ENCODE measurements around the gene PARD3. TPM values are rescaled to one million over a fixed set of nuclear protein-coding genes. Genes with fewer than 3 reads are reported as not detected.

The PARD3 gene
- total and polyA plus RNA-seq, 2 experiments from 2014 or later = 47.2 to 59.7 TPM

GRCh38 chr10:34728361-34728760 is 86.7 kb downstream of the PARD3 start:
- TF ChIP-seq EZH2phosphoT487 (IDR thresholded peaks at IDR 0.05; ENCODE audit: low read depth, severe bottlenecking, unreplicated experiment) (no peak), EZH2 (IDR thresholded peaks at IDR 0.05; ENCODE audit: borderline replicate concordance) (no peak), CTCF (IDR thresholded peaks at IDR 0.05; ENCODE audit: poor library complexity) (no peak)
- Histone ChIP-seq H3K9me3 (ENCODE audit: low read depth) (no peaks in the 10 kb centered on the region), H3K36me3 (replicated peaks; ENCODE audit: insufficient read depth, low read depth) (no peaks in the 10 kb centered on the region), H3K9me2 (replicated peaks; ENCODE audit: insufficient read depth) (no peaks in the 10 kb centered on the region), H3K27me3 (no peaks in the 10 kb centered on the region), H3K4me3 (no peak overlapping the region), H2AFZ (no peak overlapping the region), H3K4me1 (ENCODE audit: insufficient read depth) (peaks cover 33% of the 10 kb centered on the region), H4K20me1 (ENCODE audit: insufficient read depth, poor library complexity, severe bottlenecking) (peaks cover 10% of the 10 kb centered on the region), H3K79me2 (peaks cover 86% of the 10 kb centered on the region), H3K27ac (no peak overlapping the region), H3K4me2 (no peak overlapping the region)
- WGBS (ENCODE audit: low lambda C conversion rate, missing lambda C conversion rate) = 76% methylated on average over 1 of the region's 1 CpG
- no peak for DNase-seq (ENCODE audit: low spot score)

GRCh38 chr10:34727595-34728033 is 87.5 kb downstream of the PARD3 start:
- peaks cover 28% of the 10 kb centered on the region for H3K4me1 ChIP-seq (ENCODE audit: insufficient read depth)
- no peak for DNase-seq (ENCODE audit: low spot score)
- H3K4me2 ChIP-seq = peak overlapping the region; percentile 44
- H3K9me3 ChIP-seq (ENCODE audit: low read depth) = no peaks in the 10 kb centered on the region
- no peak overlapping the region for H3K4me3 ChIP-seq
- H4K20me1 ChIP-seq (ENCODE audit: insufficient read depth, poor library complexity, severe bottlenecking) = peaks cover 10% of the 10 kb centered on the region
- H3K9me2 ChIP-seq (replicated peaks; ENCODE audit: insufficient read depth) = no peaks in the 10 kb centered on the region
- no peak overlapping the region for H2AFZ ChIP-seq
- no peaks in the 10 kb centered on the region for H3K27me3 ChIP-seq
- TF ChIP-seq CTCF (IDR thresholded peaks at IDR 0.05; ENCODE audit: poor library complexity) (no peak), EZH2 (IDR thresholded peaks at IDR 0.05; ENCODE audit: borderline replicate concordance) (no peak), EZH2phosphoT487 (IDR thresholded peaks at IDR 0.05; ENCODE audit: low read depth, severe bottlenecking, unreplicated experiment) (no peak)
- 53% methylated on average over 9 of the region's 9 CpGs for WGBS (ENCODE audit: low lambda C conversion rate, missing lambda C conversion rate)
- no peak overlapping the region for H3K27ac ChIP-seq
- peaks cover 86% of the 10 kb centered on the region for H3K79me2 ChIP-seq
- no peaks in the 10 kb centered on the region for H3K36me3 ChIP-seq (replicated peaks; ENCODE audit: insufficient read depth, low read depth)

GRCh38 chr10:34726862-34727261 is 88.2 kb downstream of the PARD3 start:
- Histone ChIP-seq H3K79me2 (peaks cover 87% of the 10 kb centered on the region), H3K27ac (no peak overlapping the region), H3K9me2 (replicated peaks; ENCODE audit: insufficient read depth) (no peaks in the 10 kb centered on the region), H4K20me1 (ENCODE audit: insufficient read depth, poor library complexity, severe bottlenecking) (peaks cover 12% of the 10 kb centered on the region), H3K36me3 (replicated peaks; ENCODE audit: insufficient read depth, low read depth) (no peaks in the 10 kb centered on the region), H3K4me2 (peak overlapping the region; percentile 44), H2AFZ (no peak overlapping the region), H3K4me3 (no peak overlapping the region), H3K9me3 (ENCODE audit: low read depth) (no peaks in the 10 kb centered on the region), H3K4me1 (ENCODE audit: insufficient read depth) (peaks cover 20% of the 10 kb centered on the region), H3K27me3 (no peaks in the 10 kb centered on the region)
- TF ChIP-seq CTCF (IDR thresholded peaks at IDR 0.05; ENCODE audit: poor library complexity) = no peak
- TF ChIP-seq EZH2phosphoT487 (IDR thresholded peaks at IDR 0.05; ENCODE audit: low read depth, severe bottlenecking, unreplicated experiment) = no peak
- no peak for TF ChIP-seq EZH2 (IDR thresholded peaks at IDR 0.05; ENCODE audit: borderline replicate concordance)
- no peak for DNase-seq (ENCODE audit: low spot score)

- 71% methylated on average over 10 of the region's 10 CpGs for WGBS (ENCODE audit: low lambda C conversion rate, missing lambda C conversion rate)
- H3K4me3 ChIP-seq = no peak overlapping the region
- no peaks in the 10 kb centered on the region for H3K27me3 ChIP-seq
- peaks cover 21% of the 10 kb centered on the region for H4K20me1 ChIP-seq (ENCODE audit: insufficient read depth, poor library complexity, severe bottlenecking)
- peak; percentile 59 for DNase-seq (ENCODE audit: low spot score)
- no peak overlapping the region for H3K27ac ChIP-seq
- peaks cover 94% of the 10 kb centered on the region for H3K79me2 ChIP-seq
- H3K9me3 ChIP-seq (ENCODE audit: low read depth) = no peaks in the 10 kb centered on the region
- H3K9me2 ChIP-seq (replicated peaks; ENCODE audit: insufficient read depth) = no peaks in the 10 kb centered on the region
- H2AFZ ChIP-seq = no peak overlapping the region
- no peak overlapping the region for H3K4me2 ChIP-seq
- H3K4me1 ChIP-seq (ENCODE audit: insufficient read depth) = peaks cover 15% of the 10 kb centered on the region
- no peaks in the 10 kb centered on the region for H3K36me3 ChIP-seq (replicated peaks; ENCODE audit: insufficient read depth, low read depth)
- no peak for TF ChIP-seq EZH2phosphoT487 (IDR thresholded peaks at IDR 0.05; ENCODE audit: low read depth, severe bottlenecking, unreplicated experiment)
- TF ChIP-seq EZH2 (IDR thresholded peaks at IDR 0.05; ENCODE audit: borderline replicate concordance) = no peak
- TF ChIP-seq CTCF (IDR thresholded peaks at IDR 0.05; ENCODE audit: poor library complexity) = peak; percentile 62
Measured at GRCh38 chr10:34723750-34724149, 91.3 kb downstream of the PARD3 start.
